HCT116 (cell line): ENCODE data around the gene EIF4E1B. TPM values are rescaled to one million over a fixed set of nuclear protein-coding genes. Genes with fewer than 3 reads are reported as not detected.

Experiments used
- ATAC-seq: fragments of 200-7000 bp; cut with Tn5 transposase; 2 replicates; pipeline ENCODE4 v1.9.1; 2020; ENCODE audit warnings: mild to moderate bottlenecking, moderate library complexity
- BruUV-seq: library from RNA; stranded (reverse); fragments of 400-500 nt; replicated peaks from 2 replicates; lab custom pipeline; 2021; lab: Mats Ljungman, UMichigan
- CTCF ChIA-PET: fragments of 300-600 bp; sonication (Branson Sonifier 250); formaldehyde crosslinking; loops from one replicate; lab custom pipeline; 2021; ENCODE audit warnings: antibody characterized with exemption; lab: Charles Lee
- POLR2A ChIA-PET: fragments of 300-600, 350-600 bp; sonication (Branson Sonifier 250); formaldehyde crosslinking; loops from one replicate; lab custom pipeline; 2021; ENCODE audit warnings: antibody characterized with exemption; lab: Charles Lee
- RAD21 ChIA-PET, 2 experiments: fragments of 300-600 bp; sonication (Branson Sonifier 250); formaldehyde crosslinking; loops; one replicate each; lab custom pipeline; 2023; ENCODE audit warnings: low total read pairs in 2 of 2; ENCODE audit not compliant: uncharacterized antibody in 2 of 2, unreplicated experiment in 2 of 2, low non-redundant PET in 1 of 2; lab: Charles Lee
- DNase-seq: peaks from one replicate; pipeline ENCODE4 v3.0.0-alpha.2; 2010; ENCODE audit warnings: low read depth, low spot score
- H2AFZ ChIP-seq: fragments of 200-600 bp; shearing (Covaris generic), sonication (generic); 2 replicates; pipeline ENCODE4 v1.6.1; 2017; ENCODE audit warnings: low read depth, mixed run types, mixed read lengths, antibody characterized with exemption, low read length; ENCODE audit not compliant: poor library complexity, severe bottlenecking
- H3K27ac ChIP-seq: 2 replicates; pipeline ENCODE4 v1.5.1; 2012; ENCODE audit warnings: low read depth, low read length
- H3K27me3 ChIP-seq: fragments of 200-600 bp; sonication (generic); 2 replicates; pipeline ENCODE4 v1.6.1; 2016; ENCODE audit warnings: mixed run types, low read length, mixed read lengths; ENCODE audit not compliant: insufficient read depth
- H3K36me3 ChIP-seq, 2 experiments: fragments of 200-500 bp in 1 of 2; fragments of 200-600 bp in 1 of 2; sonication (Bioruptor generic) in 1 of 2; sonication (generic) in 1 of 2; 2 replicates each; pipeline versions ENCODE4 v1.5.1 to v1.6.1; 2014 to 2016; ENCODE audit warnings: low read length in 2 of 2, inconsistent platforms in 1 of 2, mixed read lengths in 1 of 2, mixed run types in 1 of 2; ENCODE audit not compliant: insufficient read depth in 2 of 2, control insufficient read depth in 1 of 2
- H3K4me1 ChIP-seq, 2 experiments: fragments of 200-600 bp in 1 of 2; sonication (generic) in 1 of 2; 2 replicates each; pipeline versions ENCODE4 v1.5.1 to v1.6.1; 2012 to 2017; ENCODE audit warnings: low read length in 2 of 2, inconsistent platforms in 1 of 2, mild to moderate bottlenecking in 1 of 2, mixed read lengths in 1 of 2, mixed run types in 1 of 2, moderate library complexity in 1 of 2; ENCODE audit not compliant: insufficient read depth in 2 of 2, control insufficient read depth in 1 of 2
- H3K4me2 ChIP-seq: fragments of 200-600 bp; sonication (generic); 2 replicates; pipeline ENCODE4 v1.6.1; 2017; ENCODE audit warnings: mixed run types, low read length, mixed read lengths
- H3K4me3 ChIP-seq, 2 experiments: fragments of 200-600 bp in 1 of 2; sonication (generic) in 1 of 2; replicated peaks in 1 of 2; 2 replicates each; pipeline ENCODE4 v1.5.1; 2011 to 2016; ENCODE audit warnings: low read length in 2 of 2, control low read depth in 1 of 2, low read depth in 1 of 2, mild to moderate bottlenecking in 1 of 2, mixed read lengths in 1 of 2, mixed run types in 1 of 2
- H3K79me2 ChIP-seq: fragments of 200-600 bp; sonication (generic); 2 replicates; pipeline ENCODE4 v1.6.1; 2017; ENCODE audit warnings: mild to moderate bottlenecking, mixed run types, low read length, moderate library complexity, mixed read lengths; ENCODE audit not compliant: insufficient read depth
- H3K9ac ChIP-seq: fragments of 200-600 bp; sonication (generic); 2 replicates; pipeline ENCODE4 v1.6.1; 2016; ENCODE audit warnings: low read length, mixed read lengths
- H3K9me2 ChIP-seq: fragments of 200-600 bp; sonication (generic), shearing (Covaris generic); 2 replicates; pipeline ENCODE4 v1.6.1; 2017; ENCODE audit warnings: mixed run types, mild to moderate bottlenecking, moderate library complexity; ENCODE audit not compliant: insufficient read depth
- H3K9me3 ChIP-seq, 2 experiments: fragments of 200-500 bp in 1 of 2; fragments of 200-600 bp in 1 of 2; sonication (Bioruptor generic) in 1 of 2; sonication (generic) in 1 of 2; 2 replicates each; pipeline ENCODE4 v1.6.1; 2014 to 2017; ENCODE audit warnings: low read length in 2 of 2, mixed read lengths in 2 of 2, inconsistent platforms in 1 of 2, low read depth in 1 of 2, mild to moderate bottlenecking in 1 of 2, mixed run types in 1 of 2, moderate library complexity in 1 of 2; ENCODE audit not compliant: control insufficient read depth in 1 of 2, insufficient read depth in 1 of 2
- H4K20me1 ChIP-seq: fragments of 200-600 bp; sonication (generic), shearing (Covaris generic); 2 replicates; pipeline ENCODE4 v1.6.1; 2017; ENCODE audit warnings: mixed run types, mild to moderate bottlenecking, moderate library complexity; ENCODE audit not compliant: insufficient read depth
- CEBPB ChIP-seq: IDR thresholded peaks from 2 replicates; pipeline ENCODE4 v1.6.1; 2012; ENCODE audit warnings: low read depth
- EGR1 ChIP-seq: IDR thresholded peaks from 2 replicates; pipeline ENCODE4 v1.6.1; 2012; ENCODE audit warnings: low read depth
- ELF1 ChIP-seq: IDR thresholded peaks from 2 replicates; pipeline ENCODE4 v1.6.1; 2012; ENCODE audit warnings: low read depth, borderline replicate concordance
- EZH2phosphoT487 ChIP-seq: fragments of 200-600 bp; IDR thresholded peaks from 2 replicates; pipeline ENCODE4 v1.6.1; 2018; ENCODE audit warnings: antibody characterized with exemption, borderline replicate concordance
- JUND ChIP-seq: IDR thresholded peaks from 2 replicates; pipeline ENCODE4 v1.6.1; 2012
- POLR2A ChIP-seq: IDR thresholded peaks from 2 replicates; pipeline ENCODE4 v1.7.0; 2011; ENCODE audit warnings: borderline replicate concordance; ENCODE audit not compliant: insufficient read depth, insufficient read length; ENCODE audit errors: extremely low read depth
- POLR2AphosphoS5 ChIP-seq: IDR thresholded peaks from 2 replicates; pipeline ENCODE4 v1.6.1; 2011; ENCODE audit warnings: mild to moderate bottlenecking, low read depth, low read length, moderate library complexity
- RAD21 ChIP-seq: IDR thresholded peaks from 2 replicates; pipeline ENCODE4 v1.6.1; 2012; ENCODE audit warnings: low read depth, mild to moderate bottlenecking
- YY1 ChIP-seq: IDR thresholded peaks from 2 replicates; pipeline ENCODE4 v1.6.1; 2011; ENCODE audit warnings: low read length, low read depth, moderate library complexity, mild to moderate bottlenecking; ENCODE audit not compliant: insufficient replicate concordance; ENCODE audit errors: extremely low read depth
- ZFX ChIP-seq: fragments of 450-650 bp; IDR thresholded peaks from 2 replicates; pipeline ENCODE4 v1.6.1; 2017
- ZNF274 ChIP-seq: fragments of 200-500 bp; sonication (Bioruptor generic); IDR thresholded peaks from 2 replicates; pipeline ENCODE4 v1.6.1; 2014; ENCODE audit warnings: mild to moderate bottlenecking, low read depth, low read length, inconsistent platforms
- intact Hi-C: fragments of 100-400 bp; cut with micrococcal nuclease; formaldehyde crosslinking; loops from 2 replicates; pipeline ENCODE4 v1.10.0; 2022
- total RNA-seq: library from RNA; stranded (reverse); gene quantifications from one replicate; pipeline ENCODE4 v1.2.1, GENCODE V29; 2021; ENCODE audit not compliant: unreplicated experiment
- TF ChIP-seq, protein P1 (sequence below): IDR thresholded peaks from 2 replicates; pipeline ENCODE4 v1.6.1; 2012
- TF ChIP-seq, protein P2 (sequence below): IDR thresholded peaks from 2 replicates; pipeline ENCODE4 v1.6.1; 2012
- TF ChIP-seq, protein P3 (sequence below): IDR thresholded peaks from 2 replicates; pipeline ENCODE4 v1.6.1; 2012; ENCODE audit warnings: low read depth

Gene EIF4E1B
- total RNA-seq, 1 experiment from 2014 or later, result 0.07 TPM

DNA sequence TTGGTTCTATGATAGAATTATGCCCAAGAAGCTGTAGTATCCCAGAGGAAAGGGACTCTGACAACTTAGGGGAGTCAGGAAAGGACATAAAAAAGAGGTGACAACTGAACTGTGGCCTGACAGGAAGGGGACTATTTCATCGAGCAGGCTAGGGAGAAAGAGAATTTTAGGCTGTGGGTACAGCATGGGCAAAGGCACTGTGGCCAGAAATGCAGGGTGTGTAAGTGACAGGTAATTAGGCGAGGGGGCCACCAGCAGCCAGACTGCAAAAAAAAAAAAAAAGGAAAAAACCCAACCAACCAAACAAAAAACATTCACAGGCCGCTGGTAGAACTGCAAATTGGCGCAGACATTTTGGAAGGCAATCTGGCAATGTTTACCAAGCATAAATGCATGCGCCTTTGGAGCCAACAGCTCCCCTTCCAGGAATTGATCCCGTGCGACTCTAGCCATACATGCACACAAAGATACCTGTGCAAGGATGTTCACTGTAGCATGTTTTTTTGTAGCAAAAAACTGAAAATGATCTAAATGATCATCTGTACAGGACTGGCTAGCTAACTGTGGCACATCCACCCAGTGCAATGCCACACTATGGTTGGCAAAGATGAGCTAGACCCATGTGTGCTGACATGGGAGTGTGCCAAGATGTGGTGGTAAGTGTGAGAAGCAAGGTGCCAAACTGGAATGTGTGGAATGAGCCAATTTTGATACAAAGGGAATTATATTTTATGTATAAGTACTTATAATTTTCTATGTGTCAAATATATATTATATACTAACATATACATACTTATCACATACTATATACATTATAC, 1.1 kb downstream of the EIF4E1B start:
- Histone ChIP-seq H3K79me2 (no peaks in the 10 kb centered on the region), H3K9ac (no peak overlapping the region), H3K27ac (no peak overlapping the region), H2AFZ (no peak overlapping the region), H3K4me3 (no peak overlapping the region), H3K4me1 (peaks cover 0 to 14% of the 10 kb centered on the region in 2 experiments; a peak in 2 of 4 replicates), H3K9me2 (no peaks in the 10 kb centered on the region), H4K20me1 (no peaks in the 10 kb centered on the region), H3K9me3 (no peaks in the 10 kb centered on the region), H3K4me2 (no peak overlapping the region), H3K36me3 (no peaks in the 10 kb centered on the region), H3K27me3 (peaks cover 5% of the 10 kb centered on the region; the same call in 1 of the 2 replicates)
- no TSS peak for BruUV-seq
- RAD21 ChIA-PET, result no interaction called here
- no peak for ATAC-seq
- no peak for TF ChIP-seq POLR2A
- no peak for TF ChIP-seq ELF1
- TF ChIP-seq, protein P1, sequence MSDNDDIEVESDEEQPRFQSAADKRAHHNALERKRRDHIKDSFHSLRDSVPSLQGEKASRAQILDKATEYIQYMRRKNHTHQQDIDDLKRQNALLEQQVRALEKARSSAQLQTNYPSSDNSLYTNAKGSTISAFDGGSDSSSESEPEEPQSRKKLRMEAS, result no peak
- no peak for TF ChIP-seq CEBPB
- TF ChIP-seq JUND, result no peak
- TF ChIP-seq ZNF274, result no peak
- TF ChIP-seq POLR2AphosphoS5, result no peak
- TF ChIP-seq ZFX, result no peak
- TF ChIP-seq EZH2phosphoT487, result no peak
- TF ChIP-seq EGR1, result no peak
- TF ChIP-seq, protein P2, sequence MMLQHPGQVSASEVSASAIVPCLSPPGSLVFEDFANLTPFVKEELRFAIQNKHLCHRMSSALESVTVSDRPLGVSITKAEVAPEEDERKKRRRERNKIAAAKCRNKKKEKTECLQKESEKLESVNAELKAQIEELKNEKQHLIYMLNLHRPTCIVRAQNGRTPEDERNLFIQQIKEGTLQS, result no peak
- TF ChIP-seq, protein P3, sequence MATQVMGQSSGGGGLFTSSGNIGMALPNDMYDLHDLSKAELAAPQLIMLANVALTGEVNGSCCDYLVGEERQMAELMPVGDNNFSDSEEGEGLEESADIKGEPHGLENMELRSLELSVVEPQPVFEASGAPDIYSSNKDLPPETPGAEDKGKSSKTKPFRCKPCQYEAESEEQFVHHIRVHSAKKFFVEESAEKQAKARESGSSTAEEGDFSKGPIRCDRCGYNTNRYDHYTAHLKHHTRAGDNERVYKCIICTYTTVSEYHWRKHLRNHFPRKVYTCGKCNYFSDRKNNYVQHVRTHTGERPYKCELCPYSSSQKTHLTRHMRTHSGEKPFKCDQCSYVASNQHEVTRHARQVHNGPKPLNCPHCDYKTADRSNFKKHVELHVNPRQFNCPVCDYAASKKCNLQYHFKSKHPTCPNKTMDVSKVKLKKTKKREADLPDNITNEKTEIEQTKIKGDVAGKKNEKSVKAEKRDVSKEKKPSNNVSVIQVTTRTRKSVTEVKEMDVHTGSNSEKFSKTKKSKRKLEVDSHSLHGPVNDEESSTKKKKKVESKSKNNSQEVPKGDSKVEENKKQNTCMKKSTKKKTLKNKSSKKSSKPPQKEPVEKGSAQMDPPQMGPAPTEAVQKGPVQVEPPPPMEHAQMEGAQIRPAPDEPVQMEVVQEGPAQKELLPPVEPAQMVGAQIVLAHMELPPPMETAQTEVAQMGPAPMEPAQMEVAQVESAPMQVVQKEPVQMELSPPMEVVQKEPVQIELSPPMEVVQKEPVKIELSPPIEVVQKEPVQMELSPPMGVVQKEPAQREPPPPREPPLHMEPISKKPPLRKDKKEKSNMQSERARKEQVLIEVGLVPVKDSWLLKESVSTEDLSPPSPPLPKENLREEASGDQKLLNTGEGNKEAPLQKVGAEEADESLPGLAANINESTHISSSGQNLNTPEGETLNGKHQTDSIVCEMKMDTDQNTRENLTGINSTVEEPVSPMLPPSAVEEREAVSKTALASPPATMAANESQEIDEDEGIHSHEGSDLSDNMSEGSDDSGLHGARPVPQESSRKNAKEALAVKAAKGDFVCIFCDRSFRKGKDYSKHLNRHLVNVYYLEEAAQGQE, result no peak
- TF ChIP-seq RAD21, result no peak
- TF ChIP-seq YY1, result no peak
- CTCF ChIA-PET, result no interaction called here
- intact Hi-C loops, result no loop called here
- POLR2A ChIA-PET, result no interaction called here
- no peak for DNase-seq
